LNCaP clone FGC (cell line): Measurements from ENCODE around the gene P2RX2.

ENCODE experiments used
- DNase-seq: peaks from one replicate; pipeline ENCODE4 v3.0.0-alpha.2; 2011; ENCODE audit warnings: low read depth
- H3K4me3 ChIP-seq: 2 replicates; pipeline ENCODE4 v1.5.1; 2011; ENCODE audit warnings: mild to moderate bottlenecking, low read depth, low read length, control low read depth
- CTCF ChIP-seq: IDR thresholded peaks from 2 replicates; pipeline ENCODE4 v1.5.1; 2012; ENCODE audit warnings: mild to moderate bottlenecking; ENCODE audit not compliant: control insufficient read depth, insufficient read depth; ENCODE audit errors: extremely low read depth

The P2RX2 gene

GRCh38 chr12:132631666-132632065 is 13.1 kb downstream of the P2RX2 start:
- DNase-seq = no peak
- no peak for TF ChIP-seq CTCF
- H3K4me3 ChIP-seq = no peak overlapping the region

- no peak overlapping the region for H3K4me3 ChIP-seq
- DNase-seq = no peak
- no peak for TF ChIP-seq CTCF
Measured at GRCh38 chr12:132632521-132633228, 14.1 kb downstream of the P2RX2 start.

- no peak for TF ChIP-seq CTCF
- DNase-seq = no peak
- no peak overlapping the region for H3K4me3 ChIP-seq
Measured at GRCh38 chr12:132633398-132633797, 14.8 kb downstream of the P2RX2 start.

- H3K4me3 ChIP-seq = no peak overlapping the region
- no peak for TF ChIP-seq CTCF
- DNase-seq = no peak
Measured at GRCh38 chr12:132633901-132634300, 15.3 kb downstream of the P2RX2 start.

- no peak overlapping the region for H3K4me3 ChIP-seq
- DNase-seq = no peak
- TF ChIP-seq CTCF = no peak
Measured at GRCh38 chr12:132634411-132634990, 15.9 kb downstream of the P2RX2 start.

GRCh38 chr12:132635076-132635955 is 16.7 kb downstream of the P2RX2 start:
- H3K4me3 ChIP-seq = no peak overlapping the region
- DNase-seq = no peak
- no peak for TF ChIP-seq CTCF
